ENCODE results near the gene TTC22. TPM values are rescaled to one million over a fixed set of nuclear protein-coding genes. Genes with fewer than 3 reads are reported as not detected.

The TTC22 gene
- total RNA-seq, 1 experiment from 2014 or later, result 0.63 TPM

GRCh38 chr1:54791880-54792522 is 9.1 kb downstream of the TTC22 start:
- TF ChIP-seq ZBTB43 (CRISPR knock-in tag; IDR thresholded peaks at IDR 0.05) (no peak), CTCF (IDR thresholded peaks at IDR 0.05) (peak; percentile 91), ZNF263 (CRISPR knock-in tag; IDR thresholded peaks at IDR 0.05; ENCODE audit: low read depth) (no peak)
- Mint-ChIP-seq H3K27me3 (ENCODE audit: low read depth) (peaks cover 3% of the 10 kb centered on the region; the same call in 1 of the 2 replicates), H3K4me1 (peaks cover 38% of the 10 kb centered on the region), H3K4me3 (no peak overlapping the region), H3K9me3 (peaks cover 6% of the 10 kb centered on the region; the same call in 1 of the 2 replicates), H3K36me3 (no peaks in the 10 kb centered on the region), H3K27ac (no peak overlapping the region)
- ATAC-seq (peak; percentile 47), DNase-seq (ENCODE audit: low spot score) (peak; percentile 88)
- ChIA-PET POLR2A (interaction anchor here (1.3 kb wide), 1 partner anchor 9 kb away, joined by 3 read pairs; the partner anchor contains the start of gene TTC22), CTCF (interaction anchor here (0.5 to 2.4 kb wide), 45 partner anchors 9 to 800 kb away, joined by 3 to 47 read pairs (median 5); partner anchors contain the start of genes ACOT11, PARS2, TCEANC2 and TMEM59)

DNA sequence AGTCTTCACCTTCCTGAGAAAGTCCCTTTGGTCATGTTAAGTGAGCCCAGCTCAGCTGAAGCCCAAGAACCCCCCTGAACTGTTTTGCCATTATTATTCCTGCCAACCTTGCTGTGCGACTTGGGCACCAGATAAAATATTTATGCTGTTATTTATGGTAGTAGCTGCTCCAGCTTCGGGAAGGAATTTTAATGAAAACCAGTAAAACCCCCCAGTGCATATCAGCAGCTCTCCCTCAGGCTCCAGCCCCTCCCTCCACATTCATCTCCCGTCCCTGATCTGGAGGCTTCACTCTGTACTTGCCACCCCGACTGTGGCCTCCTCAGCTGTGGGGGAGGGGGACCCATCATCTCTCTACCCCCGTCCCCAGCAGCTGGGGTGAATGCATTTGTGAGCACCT is 12.7 kb downstream of the TTC22 start:
- TF ChIP-seq RORB (CRISPR knock-in tag; IDR thresholded peaks at IDR 0.05) (no peak), PREB (CRISPR knock-in tag; IDR thresholded peaks at IDR 0.05; ENCODE audit: borderline replicate concordance) (no peak), NR2C2 (CRISPR knock-in tag; IDR thresholded peaks at IDR 0.05) (no peak), SMAD4 (CRISPR knock-in tag; IDR thresholded peaks at IDR 0.05) (no peak), EMX1 (CRISPR knock-in tag; IDR thresholded peaks at IDR 0.05) (no peak), IRF2 (CRISPR knock-in tag; IDR thresholded peaks at IDR 0.05; ENCODE audit: borderline replicate concordance, low read depth) (no peak), TEAD1 (CRISPR knock-in tag; IDR thresholded peaks at IDR 0.05) (no peak), ZNF219 (CRISPR knock-in tag; IDR thresholded peaks at IDR 0.05; ENCODE audit: borderline replicate concordance) (no peak)
- TF ChIP-seq, protein P1, sequence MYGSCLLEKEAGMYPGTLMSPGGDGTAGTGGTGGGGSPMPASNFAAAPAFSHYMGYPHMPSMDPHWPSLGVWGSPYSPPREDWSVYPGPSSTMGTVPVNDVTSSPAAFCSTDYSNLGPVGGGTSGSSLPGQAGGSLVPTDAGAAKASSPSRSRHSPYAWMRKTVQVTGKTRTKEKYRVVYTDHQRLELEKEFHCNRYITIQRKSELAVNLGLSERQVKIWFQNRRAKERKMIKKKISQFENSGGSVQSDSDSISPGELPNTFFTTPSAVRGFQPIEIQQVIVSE (CRISPR knock-in tag; IDR thresholded peaks at IDR 0.05; ENCODE audit: borderline replicate concordance), result no peak
- TF ChIP-seq, protein P2, sequence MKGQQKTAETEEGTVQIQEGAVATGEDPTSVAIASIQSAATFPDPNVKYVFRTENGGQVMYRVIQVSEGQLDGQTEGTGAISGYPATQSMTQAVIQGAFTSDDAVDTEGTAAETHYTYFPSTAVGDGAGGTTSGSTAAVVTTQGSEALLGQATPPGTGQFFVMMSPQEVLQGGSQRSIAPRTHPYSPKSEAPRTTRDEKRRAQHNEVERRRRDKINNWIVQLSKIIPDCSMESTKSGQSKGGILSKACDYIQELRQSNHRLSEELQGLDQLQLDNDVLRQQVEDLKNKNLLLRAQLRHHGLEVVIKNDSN (CRISPR knock-in tag; IDR thresholded peaks at IDR 0.05), result no peak
- Mint-ChIP-seq H3K27me3 (ENCODE audit: low read depth) (peaks cover 6% of the 10 kb centered on the region), H3K4me3 (no peak overlapping the region), H3K36me3 (no peaks in the 10 kb centered on the region), H3K27ac (no peak overlapping the region), H3K4me1 (peaks cover 18% of the 10 kb centered on the region), H3K9me3 (peaks cover 6% of the 10 kb centered on the region; the same call in 1 of the 2 replicates)
- POLR2A ChIA-PET, result interaction anchor here (0.9 kb wide), 1 partner anchor 377 kb away, joined by 3 read pairs; no protein-coding TSS in a partner anchor
- DNase-seq (ENCODE audit: low spot score), result no peak
- no peak for ATAC-seq
- CTCF ChIA-PET, result interaction anchor here (1.8 to 3.1 kb wide), 2 partner anchors 7 to 12 kb away, joined by 9 to 16 read pairs; partner anchors contain the start of gene TTC22

- Mint-ChIP-seq H3K27ac (no peak overlapping the region), H3K9me3 (peaks cover 6% of the 10 kb centered on the region; the same call in 1 of the 2 replicates), H3K4me1 (peaks cover 18% of the 10 kb centered on the region), H3K4me3 (no peak overlapping the region), H3K36me3 (no peaks in the 10 kb centered on the region), H3K27me3 (ENCODE audit: low read depth) (peaks cover 15% of the 10 kb centered on the region)
- CTCF ChIA-PET, result no interaction called here
- TF ChIP-seq, protein P3, sequence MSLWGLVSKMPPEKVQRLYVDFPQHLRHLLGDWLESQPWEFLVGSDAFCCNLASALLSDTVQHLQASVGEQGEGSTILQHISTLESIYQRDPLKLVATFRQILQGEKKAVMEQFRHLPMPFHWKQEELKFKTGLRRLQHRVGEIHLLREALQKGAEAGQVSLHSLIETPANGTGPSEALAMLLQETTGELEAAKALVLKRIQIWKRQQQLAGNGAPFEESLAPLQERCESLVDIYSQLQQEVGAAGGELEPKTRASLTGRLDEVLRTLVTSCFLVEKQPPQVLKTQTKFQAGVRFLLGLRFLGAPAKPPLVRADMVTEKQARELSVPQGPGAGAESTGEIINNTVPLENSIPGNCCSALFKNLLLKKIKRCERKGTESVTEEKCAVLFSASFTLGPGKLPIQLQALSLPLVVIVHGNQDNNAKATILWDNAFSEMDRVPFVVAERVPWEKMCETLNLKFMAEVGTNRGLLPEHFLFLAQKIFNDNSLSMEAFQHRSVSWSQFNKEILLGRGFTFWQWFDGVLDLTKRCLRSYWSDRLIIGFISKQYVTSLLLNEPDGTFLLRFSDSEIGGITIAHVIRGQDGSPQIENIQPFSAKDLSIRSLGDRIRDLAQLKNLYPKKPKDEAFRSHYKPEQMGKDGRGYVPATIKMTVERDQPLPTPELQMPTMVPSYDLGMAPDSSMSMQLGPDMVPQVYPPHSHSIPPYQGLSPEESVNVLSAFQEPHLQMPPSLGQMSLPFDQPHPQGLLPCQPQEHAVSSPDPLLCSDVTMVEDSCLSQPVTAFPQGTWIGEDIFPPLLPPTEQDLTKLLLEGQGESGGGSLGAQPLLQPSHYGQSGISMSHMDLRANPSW (CRISPR knock-in tag; conservative IDR thresholded peaks at IDR 0.05; ENCODE audit: low read depth), result no peak
- TF ChIP-seq NFATC4 (CRISPR knock-in tag; IDR thresholded peaks at IDR 0.05) (no peak), TEAD4 (CRISPR knock-in tag; IDR thresholded peaks at IDR 0.05) (no peak), SMAD3 (CRISPR knock-in tag; IDR thresholded peaks at IDR 0.05; ENCODE audit: borderline replicate concordance) (no peak)
- TF ChIP-seq, protein P4, sequence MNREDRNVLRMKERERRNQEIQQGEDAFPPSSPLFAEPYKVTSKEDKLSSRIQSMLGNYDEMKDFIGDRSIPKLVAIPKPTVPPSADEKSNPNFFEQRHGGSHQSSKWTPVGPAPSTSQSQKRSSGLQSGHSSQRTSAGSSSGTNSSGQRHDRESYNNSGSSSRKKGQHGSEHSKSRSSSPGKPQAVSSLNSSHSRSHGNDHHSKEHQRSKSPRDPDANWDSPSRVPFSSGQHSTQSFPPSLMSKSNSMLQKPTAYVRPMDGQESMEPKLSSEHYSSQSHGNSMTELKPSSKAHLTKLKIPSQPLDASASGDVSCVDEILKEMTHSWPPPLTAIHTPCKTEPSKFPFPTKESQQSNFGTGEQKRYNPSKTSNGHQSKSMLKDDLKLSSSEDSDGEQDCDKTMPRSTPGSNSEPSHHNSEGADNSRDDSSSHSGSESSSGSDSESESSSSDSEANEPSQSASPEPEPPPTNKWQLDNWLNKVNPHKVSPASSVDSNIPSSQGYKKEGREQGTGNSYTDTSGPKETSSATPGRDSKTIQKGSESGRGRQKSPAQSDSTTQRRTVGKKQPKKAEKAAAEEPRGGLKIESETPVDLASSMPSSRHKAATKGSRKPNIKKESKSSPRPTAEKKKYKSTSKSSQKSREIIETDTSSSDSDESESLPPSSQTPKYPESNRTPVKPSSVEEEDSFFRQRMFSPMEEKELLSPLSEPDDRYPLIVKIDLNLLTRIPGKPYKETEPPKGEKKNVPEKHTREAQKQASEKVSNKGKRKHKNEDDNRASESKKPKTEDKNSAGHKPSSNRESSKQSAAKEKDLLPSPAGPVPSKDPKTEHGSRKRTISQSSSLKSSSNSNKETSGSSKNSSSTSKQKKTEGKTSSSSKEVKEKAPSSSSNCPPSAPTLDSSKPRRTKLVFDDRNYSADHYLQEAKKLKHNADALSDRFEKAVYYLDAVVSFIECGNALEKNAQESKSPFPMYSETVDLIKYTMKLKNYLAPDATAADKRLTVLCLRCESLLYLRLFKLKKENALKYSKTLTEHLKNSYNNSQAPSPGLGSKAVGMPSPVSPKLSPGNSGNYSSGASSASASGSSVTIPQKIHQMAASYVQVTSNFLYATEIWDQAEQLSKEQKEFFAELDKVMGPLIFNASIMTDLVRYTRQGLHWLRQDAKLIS (CRISPR knock-in tag; IDR thresholded peaks at IDR 0.05; ENCODE audit: borderline replicate concordance), result no peak
- POLR2A ChIA-PET, result no interaction called here
- DNase-seq (ENCODE audit: low spot score) (no peak), ATAC-seq (no peak)
Observed at GRCh38 chr1:54787604-54788003, 13.5 kb downstream of the TTC22 start.
